GM19240 (cell line): Measurements from ENCODE around the gene RPS29.
"Not testable (repeated sequence)": the region's sequence is repeated elsewhere in the genome, so short reads cannot be mapped to it uniquely, and the experiment has no call there.

Experiments used
- DNase-seq: peaks from one replicate; pipeline ENCODE4 v3.0.0; 2011; ENCODE audit warnings: low spot score; ENCODE audit not compliant: insufficient read length

RPS29 gene

DNA sequence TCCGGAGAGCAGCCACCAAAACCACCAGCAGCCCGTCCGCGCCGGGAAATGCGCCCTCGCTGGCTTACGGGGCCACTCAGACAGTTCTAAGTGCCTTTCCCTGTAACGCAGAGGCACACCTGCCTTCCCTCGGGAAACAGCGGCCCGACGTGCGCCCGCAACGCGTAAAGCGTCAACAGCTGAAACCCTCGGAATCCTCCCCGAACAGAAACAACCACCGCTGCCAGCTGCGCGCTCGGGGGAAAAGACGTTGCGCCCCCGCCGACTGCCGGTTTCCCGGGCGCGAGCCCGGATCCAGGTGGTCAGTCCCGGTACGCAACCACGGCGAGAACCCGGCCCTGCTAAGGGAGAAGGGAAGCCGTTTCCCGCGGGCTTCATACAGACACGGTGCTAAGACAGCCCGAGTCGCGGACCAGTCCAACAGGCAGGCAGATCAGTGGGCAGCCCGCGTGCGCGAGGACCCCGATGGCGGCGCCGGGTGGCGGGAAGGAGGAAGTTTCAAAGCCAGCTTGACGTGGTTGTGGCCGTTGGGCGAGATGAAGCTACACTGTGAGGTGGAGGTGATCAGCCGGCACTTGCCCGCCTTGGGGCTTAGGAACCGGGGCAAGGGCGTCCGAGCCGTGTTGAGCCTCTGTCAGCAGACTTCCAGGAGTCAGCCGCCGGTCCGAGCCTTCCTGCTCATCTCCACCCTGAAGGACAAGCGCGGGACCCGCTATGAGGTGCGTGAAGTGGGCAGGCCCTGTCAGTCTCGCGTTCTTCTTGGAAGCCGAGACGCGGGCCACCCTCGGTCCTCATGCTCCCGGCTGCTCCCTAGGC lies 12.5 kb upstream of the RPS29 start, which contains the start of gene LRR1:
Gene LRR1 (plus strand): TSS at position 456 of the 816 bp plus-strand sequence. CDS start 81 bp downstream, at position 537.
- DNase-seq: peak; percentile 29

GRCh38 chr14:49598189-49598484 lies 12.0 kb upstream of the RPS29 start:
- DNase-seq: no peak

GRCh38 chr14:49594347-49595091 lies 8.3 kb upstream of the RPS29 start:
- DNase-seq: no peak

DNA sequence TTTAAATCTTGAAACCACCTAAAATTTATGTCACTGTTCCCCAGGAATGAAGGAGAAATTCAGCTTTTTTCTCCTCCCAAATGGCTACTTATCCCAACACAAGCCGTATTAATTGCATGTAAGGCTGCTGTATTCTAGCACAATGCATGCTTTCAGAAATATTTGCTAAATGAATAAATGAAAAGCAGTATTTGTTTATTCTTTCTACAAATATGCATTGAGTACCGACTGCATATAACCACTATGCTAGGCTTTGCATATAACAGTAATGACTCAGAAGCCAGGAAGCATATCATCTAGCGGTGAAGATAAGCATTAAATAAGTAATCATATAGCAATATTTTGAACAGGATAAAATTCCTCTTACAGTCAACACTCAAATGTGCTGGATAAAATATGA lies 6.8 kb upstream of the RPS29 start:
- no peak for DNase-seq

DNA sequence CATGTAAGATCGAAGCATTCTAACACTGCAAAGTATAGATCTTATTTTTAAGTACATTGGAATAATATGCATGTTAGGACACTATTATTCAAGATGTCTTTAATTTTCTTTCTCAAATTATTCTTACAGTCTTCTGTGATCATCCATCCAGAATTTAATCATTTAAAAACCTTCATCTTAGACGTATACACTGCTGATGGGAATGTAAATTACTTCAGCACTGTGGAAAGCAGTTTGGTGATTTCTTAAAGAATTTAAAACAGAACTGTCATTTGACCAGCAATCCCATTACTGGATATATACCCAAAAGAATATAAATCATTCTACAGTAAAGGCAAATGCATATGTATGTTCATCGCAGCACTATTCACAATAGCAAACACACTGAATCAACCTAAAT lies 3.2 kb upstream of the RPS29 start:
- no peak for DNase-seq

GRCh38 chr14:49586673-49587460 lies 687 bp upstream of the RPS29 start:
- DNase-seq: no peak

- DNase-seq: not testable (repeated sequence)
Observed at GRCh38 chr14:49584981-49585640, 1.1 kb downstream of the RPS29 start.

DNA sequence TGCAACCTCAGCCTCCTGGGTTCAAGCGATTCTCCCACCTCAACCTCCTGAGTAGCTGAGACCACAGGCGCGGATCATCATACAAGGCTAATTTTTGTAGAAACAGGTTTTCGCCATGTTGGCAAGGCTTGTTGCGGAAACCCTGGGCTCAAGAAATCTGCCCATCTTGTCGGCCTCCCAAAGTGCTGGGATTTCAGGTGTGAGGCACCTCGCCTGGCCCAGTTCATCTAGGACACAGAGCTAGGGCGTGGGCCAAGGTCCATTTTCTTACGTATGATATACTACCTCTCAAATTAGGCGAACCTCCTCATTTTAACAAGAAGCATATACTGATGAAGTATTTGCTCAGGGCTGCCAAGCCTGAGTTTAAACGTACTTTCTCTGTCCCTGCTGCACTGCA lies 2.1 kb downstream of the RPS29 start:
- DNase-seq: no peak

GRCh38 chr14:49583629-49584028 lies 2.6 kb downstream of the RPS29 start:
- no peak for DNase-seq

GRCh38 chr14:49582113-49582977 lies 3.8 kb downstream of the RPS29 start:
- no peak for DNase-seq

DNA sequence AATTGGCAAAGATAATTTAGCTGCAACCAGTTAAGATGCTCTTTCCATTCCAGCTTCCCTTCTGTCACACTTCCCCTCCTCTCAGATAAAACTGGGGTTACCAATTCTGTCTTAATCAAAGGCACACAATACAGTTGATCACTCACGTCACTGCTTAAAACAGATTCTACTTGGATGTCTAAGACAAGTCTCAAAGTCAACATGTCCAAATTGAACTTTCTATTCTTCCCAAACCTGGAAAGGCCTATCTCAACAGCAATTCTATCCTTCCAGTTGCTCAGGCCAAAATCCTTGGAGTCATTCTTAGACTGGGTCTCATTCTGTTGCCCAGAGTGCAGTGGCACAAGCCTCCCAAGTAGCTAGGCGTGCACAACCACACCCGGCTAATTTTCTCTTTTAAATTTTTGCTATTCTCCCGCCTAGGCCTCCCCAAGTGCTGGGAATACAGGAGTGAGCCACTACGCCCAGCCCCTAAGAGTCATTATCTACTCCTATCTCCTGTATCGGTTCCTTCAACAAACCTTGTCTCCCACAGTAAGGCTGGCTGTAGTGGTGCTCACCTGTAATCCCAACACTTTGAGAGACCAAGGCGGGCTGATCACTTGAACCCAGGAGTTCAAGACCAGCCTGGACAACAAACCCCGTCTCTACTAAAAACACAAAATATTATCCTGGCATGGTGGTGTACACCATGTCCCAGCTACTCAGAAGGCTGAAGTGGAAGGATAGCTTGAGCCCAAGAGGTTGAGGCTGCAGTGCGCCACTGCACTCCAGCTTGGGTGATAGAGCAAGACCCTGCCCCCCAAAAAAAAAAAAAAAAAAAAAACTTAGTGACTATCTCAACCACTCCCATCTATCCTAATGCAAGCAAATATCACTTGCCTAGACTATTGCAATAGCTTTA lies 4.7 kb downstream of the RPS29 start:
- DNase-seq: no peak

- DNase-seq: no peak
Observed at GRCh38 chr14:49579841-49580240, 6.3 kb downstream of the RPS29 start.

GRCh38 chr14:49578141-49578540 lies 8.0 kb downstream of the RPS29 start:
- DNase-seq: no peak

GRCh38 chr14:49574038-49574437 lies 12.1 kb downstream of the RPS29 start:
- no peak for DNase-seq

DNA sequence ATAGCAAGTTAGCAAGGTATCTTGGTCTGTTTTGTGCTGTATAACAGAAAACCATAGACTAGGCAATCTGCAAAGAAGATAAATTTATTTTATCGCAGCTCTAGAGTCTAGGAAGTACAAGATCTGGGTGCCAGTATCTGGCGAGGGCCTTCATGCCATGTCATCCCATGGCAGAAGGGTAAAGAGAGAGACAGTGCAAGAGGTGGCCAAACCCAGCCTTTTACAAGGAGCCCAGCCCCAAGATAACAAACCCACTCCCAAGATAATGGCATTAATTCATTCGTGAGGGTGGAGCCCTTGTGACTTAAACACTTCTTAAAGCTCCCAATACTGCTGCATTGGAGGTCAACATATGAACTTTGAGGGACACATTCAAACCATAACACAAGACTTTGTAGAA lies 16.9 kb downstream of the RPS29 start:
- DNase-seq: no peak

- no peak for DNase-seq
Observed at GRCh38 chr14:49566714-49567113, 19.5 kb downstream of the RPS29 start.

DNA sequence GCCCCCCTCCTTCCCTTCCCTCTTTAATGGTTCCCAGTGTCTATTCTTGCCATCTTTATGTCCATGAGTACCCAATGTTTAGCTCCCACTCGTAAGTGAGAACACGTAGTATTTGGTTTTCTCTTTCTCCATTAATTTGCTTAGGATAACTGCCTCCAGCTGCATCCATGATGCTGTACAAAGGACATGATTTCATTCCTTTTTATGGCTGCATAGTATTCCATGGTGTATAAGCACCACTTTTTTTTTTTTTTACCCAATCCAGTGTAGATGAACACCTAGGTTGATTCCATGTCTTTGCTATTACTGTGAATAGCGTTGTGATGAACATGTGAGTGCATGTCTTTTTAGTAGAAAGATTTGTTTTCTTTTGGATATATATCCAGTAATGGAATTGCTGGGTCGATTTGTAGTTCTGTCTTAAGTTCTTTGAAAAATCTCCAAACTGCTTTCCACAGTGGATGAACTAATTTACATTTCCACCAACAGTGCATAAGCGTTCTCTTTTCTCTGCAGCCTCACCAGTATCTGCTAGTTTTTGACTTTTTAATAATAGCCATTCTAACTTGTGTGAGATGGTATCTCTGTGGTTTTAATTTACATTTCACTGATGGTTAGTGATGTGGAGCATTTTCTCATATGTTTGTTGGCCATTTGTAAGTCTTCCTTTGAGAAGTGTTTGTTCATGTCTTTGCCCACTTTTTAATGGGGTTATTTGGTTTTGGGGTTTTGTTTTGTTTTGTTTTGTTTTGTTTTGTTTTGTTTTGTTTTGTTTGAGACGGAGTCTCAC lies 26.0 kb downstream of the RPS29 start:
- DNase-seq: no peak

GRCh38 chr14:49553892-49554291 lies 32.3 kb downstream of the RPS29 start:
- DNase-seq: no peak

GRCh38 chr14:49553106-49553505 lies 33.1 kb downstream of the RPS29 start:
- no peak for DNase-seq
